ENCODE results near the gene MAPRE3.

The MAPRE3 gene

GRCh38 chr2:27042159-27042661, 71.8 kb downstream of the MAPRE3 start:
- no peak for DNase-seq (ENCODE audit: low spot score)

GRCh38 chr2:27042985-27043634, 72.7 kb downstream of the MAPRE3 start:
- no peak for DNase-seq (ENCODE audit: low spot score)

GRCh38 chr2:27049422-27050280, 79.2 kb downstream of the MAPRE3 start:
- DNase-seq (ENCODE audit: low spot score) = peak; percentile 48

- DNase-seq (ENCODE audit: low spot score) = peak; percentile 87
Measured at GRCh38 chr2:27050281-27050995, 80.0 kb downstream of the MAPRE3 start.

- DNase-seq (ENCODE audit: low spot score) = peak; percentile 100
Measured at GRCh38 chr2:27050996-27051901, 80.8 kb downstream of the MAPRE3 start, which contains the start of gene AGBL5. TSS of gene AGBL5 (plus strand) at chr2:27051668. CDS start at chr2:27052959, 1,291 bp downstream.

GRCh38 chr2:27051902-27052645, 81.6 kb downstream of the MAPRE3 start:
- peak; percentile 38 for DNase-seq (ENCODE audit: low spot score)

GRCh38 chr2:27053321-27053720, 82.9 kb downstream of the MAPRE3 start:
- no peak for DNase-seq (ENCODE audit: low spot score)

- no peak for DNase-seq (ENCODE audit: low spot score)
Measured at GRCh38 chr2:27053776-27054175, 83.3 kb downstream of the MAPRE3 start.

- no peak for DNase-seq (ENCODE audit: low spot score)
Measured at GRCh38 chr2:27054721-27055120, 84.3 kb downstream of the MAPRE3 start.

GRCh38 chr2:27057184-27057583, 86.7 kb downstream of the MAPRE3 start:
- no peak for DNase-seq (ENCODE audit: low spot score)

- no peak for DNase-seq (ENCODE audit: low spot score)
Measured at GRCh38 chr2:27058210-27058609, 87.8 kb downstream of the MAPRE3 start.

- no peak for DNase-seq (ENCODE audit: low spot score)
Measured at GRCh38 chr2:27059141-27059820, 88.8 kb downstream of the MAPRE3 start.

- no peak for DNase-seq (ENCODE audit: low spot score)
Measured at GRCh38 chr2:27060323-27060722, 89.9 kb downstream of the MAPRE3 start.

- DNase-seq (ENCODE audit: low spot score) = no peak
Measured at GRCh38 chr2:27065128-27065527, 94.7 kb downstream of the MAPRE3 start.

GRCh38 chr2:27067385-27067784, 96.9 kb downstream of the MAPRE3 start:
- no peak for DNase-seq (ENCODE audit: low spot score)

- no peak for DNase-seq (ENCODE audit: low spot score)
Measured at GRCh38 chr2:27069436-27069835, 99.0 kb downstream of the MAPRE3 start.

GRCh38 chr2:27069961-27070618, 99.7 kb downstream of the MAPRE3 start:
- no peak for DNase-seq (ENCODE audit: low spot score)

- DNase-seq (ENCODE audit: low spot score) = no peak
Measured at GRCh38 chr2:27070653-27071276, 100.3 kb downstream of the MAPRE3 start.
